IPS-11a (cell line): ENCODE data around the gene RHOBTB3.
"Not testable (repeated sequence)": the region's sequence is repeated elsewhere in the genome, so short reads cannot be mapped to it uniquely, and the experiment has no call there.

Experiments used
- H3K4me3 ChIP-seq: one replicate; pipeline ENCODE4 v1.5.1; 2013; ENCODE audit warnings: low read depth, low read length, control low read depth

The RHOBTB3 gene, protein sequence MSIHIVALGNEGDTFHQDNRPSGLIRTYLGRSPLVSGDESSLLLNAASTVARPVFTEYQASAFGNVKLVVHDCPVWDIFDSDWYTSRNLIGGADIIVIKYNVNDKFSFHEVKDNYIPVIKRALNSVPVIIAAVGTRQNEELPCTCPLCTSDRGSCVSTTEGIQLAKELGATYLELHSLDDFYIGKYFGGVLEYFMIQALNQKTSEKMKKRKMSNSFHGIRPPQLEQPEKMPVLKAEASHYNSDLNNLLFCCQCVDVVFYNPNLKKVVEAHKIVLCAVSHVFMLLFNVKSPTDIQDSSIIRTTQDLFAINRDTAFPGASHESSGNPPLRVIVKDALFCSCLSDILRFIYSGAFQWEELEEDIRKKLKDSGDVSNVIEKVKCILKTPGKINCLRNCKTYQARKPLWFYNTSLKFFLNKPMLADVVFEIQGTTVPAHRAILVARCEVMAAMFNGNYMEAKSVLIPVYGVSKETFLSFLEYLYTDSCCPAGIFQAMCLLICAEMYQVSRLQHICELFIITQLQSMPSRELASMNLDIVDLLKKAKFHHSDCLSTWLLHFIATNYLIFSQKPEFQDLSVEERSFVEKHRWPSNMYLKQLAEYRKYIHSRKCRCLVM

DNA sequence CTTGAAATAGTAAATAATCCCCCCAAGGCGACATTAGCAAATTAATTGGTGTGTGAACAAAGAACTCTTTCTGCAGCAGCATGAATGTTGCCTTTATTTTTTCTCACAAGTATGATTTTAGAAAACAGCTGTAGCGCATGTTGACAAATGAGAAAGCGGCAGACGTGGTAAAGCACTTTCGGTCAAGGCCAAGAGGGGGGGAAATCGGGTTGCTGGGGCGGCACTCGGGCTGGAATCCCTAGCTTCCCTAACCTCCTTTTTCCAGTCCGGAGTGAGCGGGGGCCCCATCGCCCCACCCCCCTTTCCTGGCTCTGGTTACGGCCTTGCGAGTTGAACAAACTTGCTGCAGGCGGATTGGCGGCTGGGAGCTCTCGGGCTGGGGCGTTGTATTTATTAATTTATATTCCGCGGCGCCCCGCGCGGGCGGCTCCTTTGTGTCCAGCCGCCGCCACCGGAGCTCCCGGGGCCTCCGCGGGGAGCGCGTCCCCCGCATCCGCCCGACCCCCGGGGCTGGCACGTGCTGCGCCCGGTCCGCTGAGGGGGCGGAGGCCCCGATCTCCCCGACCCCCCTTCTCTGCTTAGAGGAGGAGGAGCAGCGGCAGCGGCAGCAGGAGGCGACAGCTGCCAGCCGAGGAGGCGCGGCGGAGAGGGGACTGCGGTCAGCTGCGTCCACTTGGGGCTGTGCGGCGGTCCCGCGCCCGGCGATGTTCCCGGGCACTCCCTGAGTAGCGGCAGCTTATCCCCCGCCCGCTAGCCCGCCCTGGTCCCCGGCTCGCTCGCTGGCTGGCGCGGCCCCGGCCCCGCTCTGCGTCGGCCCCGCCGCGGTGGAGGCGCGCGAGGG is at the start of gene RHOBTB3:
RHOBTB3 (plus strand) TSS at position 607 of the 841 bp plus-strand sequence. CDS start 347 bp downstream, outside the sequence.
- H3K4me3 ChIP-seq: peak within 1 kb of the TSS; percentile 68

DNA sequence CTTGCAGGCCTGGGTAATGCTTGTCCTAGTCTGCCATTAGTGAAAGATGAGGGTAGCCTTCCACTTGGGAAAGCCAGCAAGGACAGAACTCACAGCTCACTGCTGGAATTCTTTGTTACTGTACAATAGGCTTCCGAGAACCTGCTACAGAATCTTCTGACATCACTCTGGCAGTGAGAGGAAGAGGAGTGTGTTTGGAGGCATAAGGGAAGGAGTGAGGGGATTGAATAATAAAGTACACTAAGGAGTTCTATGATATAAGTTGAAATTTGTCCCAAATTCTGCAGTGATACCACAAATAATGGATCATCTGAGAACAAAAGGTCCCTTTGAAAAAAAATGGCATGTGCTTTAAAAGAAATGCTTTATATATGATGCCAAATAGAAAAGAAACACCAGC is 48.2 kb upstream of the RHOBTB3 start, which contains the start of gene SPATA9:
SPATA9 (minus strand) TSS at position 101 of the 400 bp plus-strand sequence. CDS start 137 bp downstream, outside the sequence.
- no peak within 1 kb of the TSS for H3K4me3 ChIP-seq

DNA sequence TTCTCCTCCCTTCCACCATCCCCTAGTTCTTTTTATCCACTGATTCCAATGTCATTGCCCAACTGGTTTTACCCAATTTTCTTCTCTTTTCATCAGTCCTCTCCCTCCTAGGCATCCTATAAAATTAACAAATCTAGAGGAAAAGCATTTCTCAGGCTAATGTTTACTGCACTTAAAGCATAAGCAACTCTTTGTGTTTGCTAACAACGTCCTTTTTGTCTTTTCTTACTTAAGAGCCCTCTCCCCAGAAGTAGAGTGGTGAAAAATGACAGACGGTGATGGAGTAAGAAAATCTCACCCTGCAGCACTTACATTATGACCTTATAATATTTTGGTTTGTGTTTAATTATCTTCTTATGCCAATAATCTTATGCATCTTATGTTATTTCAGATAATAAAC is 46.8 kb upstream of the RHOBTB3 start:
- no peak overlapping the region for H3K4me3 ChIP-seq

DNA sequence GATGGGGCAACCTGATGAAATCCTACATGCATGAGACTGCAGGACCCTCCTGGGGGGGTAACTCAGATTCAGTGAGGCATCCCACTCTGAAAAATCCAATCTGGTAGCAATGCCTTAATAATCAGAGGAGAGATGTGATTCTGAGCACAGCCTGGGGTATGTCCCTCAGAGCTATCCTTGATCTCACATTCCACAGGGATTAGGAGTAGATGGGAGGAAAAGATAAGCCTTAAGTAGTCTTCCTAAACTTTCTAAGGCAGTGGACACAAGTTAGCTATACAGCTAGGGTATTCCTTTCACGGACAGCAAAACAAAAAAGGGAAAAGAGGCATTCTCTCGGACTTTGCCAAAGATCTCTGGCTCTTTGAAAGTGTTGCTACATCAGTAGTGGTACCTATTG is 44.5 kb upstream of the RHOBTB3 start:
- H3K4me3 ChIP-seq: no peak overlapping the region

DNA sequence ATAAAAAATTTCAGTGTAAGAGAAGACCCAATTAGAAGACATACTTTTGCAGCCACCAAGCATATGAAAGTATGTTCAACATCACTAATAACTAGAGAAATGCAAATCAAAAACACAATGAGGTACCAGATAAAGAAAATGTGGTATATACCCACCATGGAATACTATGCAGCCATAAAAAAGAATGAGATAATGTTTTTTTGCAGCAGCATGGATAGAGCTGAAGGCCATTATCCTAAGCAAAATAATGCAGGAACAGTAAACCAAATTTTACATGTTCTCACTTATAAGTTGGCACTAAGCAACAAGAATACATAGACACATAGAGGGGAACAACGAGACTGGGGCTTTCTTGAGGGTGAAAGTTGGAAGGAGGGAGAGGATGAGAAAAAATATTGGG is 41.5 kb upstream of the RHOBTB3 start:
- no peak overlapping the region for H3K4me3 ChIP-seq

DNA sequence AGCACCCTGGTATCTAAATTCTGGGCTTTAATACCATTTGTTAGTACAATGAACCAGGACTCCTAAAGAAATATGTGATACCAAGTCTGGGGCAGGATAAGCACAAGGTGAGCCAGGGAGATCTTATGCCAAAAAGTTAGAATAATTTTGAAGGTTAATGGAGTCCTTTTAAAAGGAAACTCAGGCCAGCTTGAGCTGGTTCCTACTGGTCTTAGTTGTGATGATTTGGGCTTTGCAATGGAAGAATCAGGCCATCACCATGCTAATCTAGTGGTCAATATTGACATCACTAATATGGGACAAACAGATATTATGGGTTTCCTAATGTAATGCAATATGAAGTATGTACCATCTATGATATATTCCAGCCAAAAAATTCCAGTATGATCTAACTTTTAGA is 40.8 kb upstream of the RHOBTB3 start:
- H3K4me3 ChIP-seq: no peak overlapping the region

DNA sequence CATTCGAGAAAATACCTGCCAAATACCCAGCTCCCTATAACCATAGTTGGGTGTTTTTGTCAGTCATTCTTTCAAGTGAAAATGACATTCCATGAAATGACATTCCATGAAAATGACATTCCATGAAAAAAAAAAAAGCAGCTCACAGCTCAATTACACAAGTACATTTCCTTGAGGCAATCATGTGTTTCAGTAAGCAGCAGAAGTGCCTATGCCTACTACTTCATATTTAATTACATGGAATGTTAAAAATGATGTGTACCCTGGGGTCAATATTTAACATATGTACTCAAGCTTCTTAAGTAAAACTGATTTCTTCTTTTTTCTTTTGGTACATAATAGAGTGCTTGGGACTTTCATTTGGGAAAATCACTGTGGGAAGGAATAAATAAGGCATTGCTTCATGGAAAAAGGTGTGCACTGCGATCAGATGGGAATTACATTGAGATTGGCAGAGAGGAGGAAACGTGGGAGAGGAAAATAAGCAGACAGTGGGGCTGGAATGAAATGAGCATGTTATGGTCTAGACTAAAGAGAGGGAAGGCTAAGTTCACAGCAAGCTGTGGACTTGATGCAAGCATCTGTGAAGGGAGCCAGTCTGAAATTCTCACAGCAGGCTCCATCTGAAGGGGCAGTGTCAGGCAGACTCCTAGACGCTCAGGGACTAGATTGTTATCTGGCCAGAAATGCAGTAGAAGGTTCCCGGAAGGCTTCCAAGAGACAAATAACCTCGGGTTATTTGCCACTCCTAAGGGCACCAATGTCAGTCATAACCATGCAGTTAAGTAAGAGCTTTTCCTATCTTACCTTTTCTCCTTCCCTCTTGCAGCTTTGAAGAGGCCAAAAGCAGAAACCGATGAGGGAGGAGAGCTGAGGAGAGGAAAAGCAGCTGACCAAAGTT is 33.1 kb upstream of the RHOBTB3 start:
- H3K4me3 ChIP-seq: no peak overlapping the region

DNA sequence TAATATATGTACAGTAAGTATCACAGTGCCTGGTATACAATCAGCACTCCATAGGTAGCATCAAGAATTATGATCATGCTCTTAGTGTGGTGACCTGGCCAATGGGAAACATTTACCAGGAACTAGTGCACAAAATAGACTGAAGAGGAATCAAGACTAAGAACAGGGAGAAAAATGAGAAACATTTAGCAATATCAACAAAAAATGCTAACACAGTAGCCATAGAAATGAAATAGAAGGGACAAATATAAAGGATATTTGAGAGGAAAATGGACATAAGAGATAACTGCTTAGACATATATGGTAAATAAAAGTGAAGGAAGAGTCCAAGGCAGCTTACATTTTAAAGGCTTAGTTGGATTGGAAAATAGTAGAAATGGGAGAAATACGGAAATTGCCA is 31.8 kb upstream of the RHOBTB3 start:
- no peak overlapping the region for H3K4me3 ChIP-seq

DNA sequence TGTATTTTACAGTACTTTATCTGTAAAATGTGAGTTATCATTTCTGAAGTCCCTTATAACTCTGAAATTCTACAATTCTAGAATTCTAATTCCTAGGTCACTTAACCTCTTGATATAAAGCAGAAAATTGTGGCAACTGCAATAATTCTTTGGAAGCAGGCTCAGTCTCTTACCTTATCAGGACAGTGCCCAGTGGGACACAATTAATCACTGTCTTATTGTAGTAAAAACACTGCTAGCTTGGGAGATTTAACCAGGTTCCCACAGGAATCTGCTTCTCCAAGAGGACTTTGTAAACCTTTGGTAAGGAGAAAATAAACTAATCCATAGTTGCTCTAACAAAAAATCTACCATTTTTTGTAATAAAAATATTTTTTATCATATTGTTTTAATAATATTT is 30.1 kb upstream of the RHOBTB3 start:
- H3K4me3 ChIP-seq: no peak overlapping the region

DNA sequence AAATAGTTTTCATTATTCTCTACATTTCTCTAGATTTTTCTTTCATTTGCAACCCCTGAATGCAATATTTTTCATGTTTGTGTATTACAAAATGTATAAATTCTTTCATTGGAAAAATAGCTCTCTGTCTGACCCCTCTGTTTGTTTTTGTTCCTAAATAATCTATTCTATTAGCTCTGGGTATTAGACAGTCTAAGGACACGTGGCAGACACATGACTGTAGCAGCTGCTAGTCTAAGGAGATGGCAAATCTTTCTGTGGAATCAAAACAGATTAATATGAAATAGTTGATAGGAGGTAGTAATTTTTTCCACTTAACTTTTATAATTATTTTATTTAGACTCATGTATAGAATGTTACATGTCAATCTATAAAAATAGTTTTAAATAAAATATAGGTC is 27.0 kb upstream of the RHOBTB3 start:
- H3K4me3 ChIP-seq: no peak overlapping the region

DNA sequence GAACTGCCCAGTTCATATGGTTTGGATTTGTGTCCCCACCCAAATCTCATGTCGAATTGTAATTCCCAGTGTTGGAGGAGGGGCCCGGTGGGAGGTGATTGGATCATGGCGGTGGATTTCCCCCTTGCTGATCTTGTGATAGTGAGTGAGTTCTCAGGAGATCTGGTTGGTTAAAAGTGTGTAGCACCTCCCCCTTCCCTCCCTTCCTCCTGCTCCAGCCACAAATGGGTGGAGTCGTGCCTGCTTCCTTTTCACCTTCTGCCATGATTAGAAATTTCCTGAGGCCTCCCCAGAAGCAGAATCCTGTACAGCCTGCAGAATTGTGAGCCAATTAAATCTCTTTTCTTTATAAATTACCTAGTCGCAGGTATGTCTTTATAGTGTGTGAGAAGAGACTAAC is 24.9 kb upstream of the RHOBTB3 start:
- H3K4me3 ChIP-seq: not testable (repeated sequence)

DNA sequence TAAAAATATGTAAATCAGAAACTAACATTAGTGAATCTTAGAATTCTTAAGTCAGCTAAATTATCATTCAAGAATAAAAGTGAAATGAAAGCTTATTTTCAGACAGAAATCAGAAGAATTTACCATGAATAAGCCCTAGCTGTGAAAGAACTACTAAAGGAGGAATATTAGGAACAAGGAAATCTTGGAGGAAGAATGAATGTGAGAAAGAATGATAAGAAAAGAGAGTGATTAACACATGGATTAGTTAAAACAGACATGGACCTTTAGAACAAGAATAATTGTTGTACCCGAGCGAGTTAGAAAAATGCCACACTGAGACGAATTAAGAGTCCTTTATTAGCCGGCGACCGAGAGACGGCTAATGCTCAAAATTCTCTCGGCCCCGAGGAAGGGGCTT is 24.1 kb upstream of the RHOBTB3 start:
- H3K4me3 ChIP-seq: no peak overlapping the region

DNA sequence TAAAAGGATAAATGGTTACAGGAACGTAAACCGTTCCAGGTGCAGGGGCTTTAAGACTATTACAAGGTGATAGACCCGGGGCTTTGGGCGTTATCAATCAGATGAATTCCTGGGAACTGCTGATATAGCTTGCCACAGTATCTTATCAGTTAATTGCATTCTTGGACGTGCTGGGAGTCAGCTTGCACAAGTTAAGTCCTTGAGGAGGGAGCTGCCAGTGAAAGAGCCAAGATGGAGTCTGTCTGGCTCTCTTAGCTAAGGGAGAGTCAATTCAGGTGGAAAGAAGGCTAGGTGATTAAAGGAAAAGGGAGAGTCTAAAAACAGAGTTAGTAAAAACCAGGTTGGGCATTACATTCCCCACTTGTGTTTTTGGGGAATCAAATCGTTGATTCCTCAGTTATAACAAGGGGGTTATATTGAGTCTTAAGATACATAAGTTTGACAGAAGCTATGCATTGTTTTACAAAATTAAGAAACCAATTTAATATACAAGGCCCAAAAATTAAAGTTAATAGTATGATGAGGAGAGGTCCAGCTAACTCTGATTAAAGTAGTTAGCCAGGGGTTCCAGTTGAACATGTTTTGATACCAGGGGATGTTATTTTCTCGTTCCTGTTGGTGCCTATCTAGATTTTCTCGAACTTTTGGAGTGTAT is 23.5 kb upstream of the RHOBTB3 start:
- H3K4me3 ChIP-seq: not testable (repeated sequence)

DNA sequence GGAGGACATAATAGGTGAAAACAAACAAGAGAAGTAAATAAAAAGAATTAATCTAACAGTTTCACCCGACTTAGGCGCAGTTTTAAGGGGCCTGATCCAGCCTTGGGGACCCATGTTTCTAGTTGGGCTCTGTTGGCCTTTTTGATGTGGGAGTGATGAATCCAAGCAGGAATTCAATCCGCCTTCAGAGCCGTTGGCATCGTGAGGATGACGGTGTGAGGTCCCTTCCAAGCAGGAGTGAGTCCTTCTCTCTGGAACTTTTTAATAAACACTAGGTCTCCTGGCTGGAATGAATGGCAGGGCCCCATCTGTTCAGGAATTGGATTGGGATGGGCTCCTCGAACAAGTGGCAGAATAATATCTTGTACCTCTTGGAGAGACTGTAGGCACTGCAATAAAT is 22.3 kb upstream of the RHOBTB3 start:
- no peak overlapping the region for H3K4me3 ChIP-seq

DNA sequence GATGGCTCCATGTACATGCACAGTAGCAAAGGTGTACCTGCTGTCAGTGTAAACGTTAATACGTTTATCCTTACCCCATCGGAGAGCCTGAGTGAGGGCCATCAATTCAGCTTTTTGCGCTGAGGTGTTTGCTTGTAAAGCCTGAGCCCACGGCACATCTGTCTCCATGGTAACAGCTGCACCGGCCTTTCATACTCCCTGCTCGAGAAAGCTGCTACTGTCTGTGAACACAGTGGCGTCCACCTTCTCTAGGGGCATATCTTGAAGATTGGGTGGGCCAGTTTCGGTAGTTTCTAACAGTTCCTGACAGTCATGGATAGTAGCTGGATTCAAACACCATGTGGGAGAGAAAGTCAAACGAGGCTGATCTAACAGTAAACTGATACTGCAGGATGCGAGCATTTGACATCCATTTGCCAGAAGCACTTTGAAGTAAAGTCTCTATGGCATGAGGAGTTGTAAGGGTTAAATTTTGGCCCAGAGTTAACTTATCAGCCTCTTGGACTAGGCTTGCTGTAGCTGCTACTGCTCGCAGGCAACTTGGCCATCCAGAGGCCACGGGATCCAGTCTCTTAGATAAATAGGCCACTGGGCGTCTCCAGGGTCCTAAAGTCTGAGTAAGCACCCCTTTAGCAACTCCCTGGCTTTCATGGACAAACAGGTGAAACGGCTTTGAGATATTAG is 21.0 kb upstream of the RHOBTB3 start:
- H3K4me3 ChIP-seq: no peak overlapping the region

DNA sequence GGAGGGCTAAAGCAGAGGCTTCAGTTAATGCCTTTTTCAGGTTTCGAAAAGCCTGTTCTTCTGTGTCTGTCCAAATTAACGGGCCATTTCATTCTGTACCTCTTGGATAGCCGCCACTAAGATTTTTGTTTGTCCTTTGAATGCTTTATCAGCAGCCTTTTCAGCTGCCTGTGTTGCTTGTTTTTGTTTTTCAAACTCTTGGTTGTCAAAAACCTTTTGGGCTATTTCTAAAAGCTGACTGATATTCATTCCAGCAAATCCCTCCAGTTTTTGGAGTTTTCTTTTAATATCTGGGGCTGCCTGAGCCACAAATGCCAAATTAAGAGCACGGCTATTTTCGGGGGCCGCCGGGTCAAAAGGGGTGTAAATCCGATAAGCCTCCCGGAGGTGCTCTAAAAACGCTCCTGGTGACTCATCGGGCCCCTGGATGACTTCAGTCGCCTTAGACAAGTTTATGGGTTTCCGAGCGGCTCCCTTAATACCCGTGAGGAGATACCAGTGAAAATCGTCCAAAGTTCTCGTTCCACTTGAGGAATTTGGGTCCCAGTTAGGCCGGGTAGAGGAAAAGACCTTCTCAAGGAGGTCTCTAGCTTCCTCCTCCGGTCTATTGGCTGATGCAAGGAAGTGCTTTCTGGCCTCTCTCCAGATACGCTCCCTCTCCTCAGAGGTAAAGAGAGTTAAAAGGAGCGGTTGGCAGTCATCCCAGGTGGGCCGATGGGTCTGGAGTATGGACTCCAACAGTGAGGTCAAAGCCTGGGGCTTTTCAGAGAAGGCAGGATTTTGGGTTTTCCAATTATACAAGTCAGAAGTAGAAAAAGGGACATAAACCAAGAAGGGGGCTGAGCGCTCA is 20.3 kb upstream of the RHOBTB3 start:
- H3K4me3 ChIP-seq: peak overlapping the region; percentile 28

DNA sequence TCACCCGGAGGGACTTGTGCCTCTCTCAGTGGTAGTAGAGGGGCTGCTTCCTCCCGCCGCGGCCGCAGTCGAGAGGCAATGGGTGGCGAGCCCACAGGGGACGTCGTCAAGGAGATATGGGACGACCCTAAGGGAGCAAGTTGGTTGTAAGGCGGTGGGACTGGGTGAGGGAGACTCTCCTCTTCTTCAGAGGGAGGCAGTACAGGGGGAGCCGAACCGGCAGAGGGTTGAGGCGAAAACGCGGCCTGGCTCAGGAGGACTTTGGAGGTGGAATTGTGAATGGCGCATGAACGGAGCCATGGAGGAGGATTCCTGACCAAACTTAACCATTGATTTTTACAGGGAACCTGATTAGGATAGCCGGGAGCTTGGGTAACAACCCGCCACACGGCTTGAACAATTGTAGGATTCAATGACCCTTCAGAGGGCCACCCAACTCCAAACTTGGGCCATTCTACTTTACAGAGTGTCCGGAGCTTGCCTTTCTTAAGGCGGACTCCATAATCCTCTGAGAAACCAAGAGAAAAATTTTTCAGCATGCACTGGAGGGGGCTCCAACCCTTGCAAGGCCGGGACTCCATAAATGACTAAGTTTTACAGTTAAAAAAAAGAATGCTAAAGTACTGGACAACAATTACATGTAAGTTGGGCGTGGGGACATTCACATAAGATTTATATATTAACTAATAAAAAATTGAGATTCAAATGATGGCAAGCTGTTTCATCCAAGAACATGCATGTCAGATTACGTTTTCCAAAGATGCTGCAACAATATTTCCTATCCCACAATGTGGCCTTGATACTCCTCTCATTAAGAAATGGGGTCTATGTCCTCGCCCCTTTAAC is 19.4 kb upstream of the RHOBTB3 start:
- peak overlapping the region; percentile 28 for H3K4me3 ChIP-seq
